ENCODE measurements around the gene TBC1D32. TPM values are rescaled to one million over a fixed set of nuclear protein-coding genes. Genes with fewer than 3 reads are reported as not detected.
A peak's percentile ranks its signal among the peaks of the same experiment; 100 is the strongest.
"Not testable (repeated sequence)": the region's sequence is repeated elsewhere in the genome, so short reads cannot be mapped to it uniquely, and the experiment has no call there.

TBC1D32 gene
- total RNA-seq, 4 donors from 2014 or later: 13.4 to 49.6 (median 22.6) TPM

GRCh38 chr6:121338956-121339355, 4.7 kb upstream of the TBC1D32 start:
- TF ChIP-seq POLR2A (IDR thresholded peaks at IDR 0.05) (no peak), POLR2AphosphoS5 (IDR thresholded peaks at IDR 0.05) (no peak), CTCF (IDR thresholded peaks at IDR 0.05) (no peak), EP300 (IDR thresholded peaks at IDR 0.05; ENCODE audit: low read depth) (no peak)
- DNase-seq: no peak
- no peak overlapping the region for H3K27ac ChIP-seq
- peaks cover 0 to 5% (median 1%) of the 10 kb centered on the region in 4 donors for H3K4me1 ChIP-seq
- H3K4me3 ChIP-seq: no peak overlapping the region
- no peaks in the 10 kb centered on the region for H3K36me3 ChIP-seq
- intact Hi-C loops (cut with DNase I; ENCODE audit: low total_unique reads) (no loop called here), in situ Hi-C loops (cut with MboI; ENCODE audit: low pct_ligation_motif_present in 1 of 4, low pct_unique_long_range_greater_than_20kb in 1 of 4, low sequenced_read_pairs in 3 of 4) (no loop called here)
- 53 to 73% methylated on average over 2 of the region's 2 CpGs for WGBS, 2 donors (ENCODE audit: low coverage in 1 of 2)
- no peaks in the 10 kb centered on the region for H3K27me3 ChIP-seq
- H3K9me3 ChIP-seq: no peaks in the 10 kb centered on the region

GRCh38 chr6:121338366-121338765, 4.1 kb upstream of the TBC1D32 start:
- intact Hi-C loops (cut with DNase I; ENCODE audit: low total_unique reads): no loop called here
- WGBS, 2 donors (ENCODE audit: low coverage in 1 of 2): 84 to 100% methylated on average over 1 of the region's 1 CpG
- no peak for TF ChIP-seq EP300 (IDR thresholded peaks at IDR 0.05; ENCODE audit: low read depth)
- TF ChIP-seq CTCF (IDR thresholded peaks at IDR 0.05): no peak
- no peak for TF ChIP-seq POLR2A (IDR thresholded peaks at IDR 0.05)
- no peak for TF ChIP-seq POLR2AphosphoS5 (IDR thresholded peaks at IDR 0.05)
- Histone ChIP-seq H3K36me3 (no peaks in the 10 kb centered on the region), H3K27ac (no peak overlapping the region), H3K27me3 (no peaks in the 10 kb centered on the region), H3K4me3 (no peak overlapping the region), H3K4me1 (peaks cover 0 to 9% (median 1%) of the 10 kb centered on the region in 4 donors), H3K9me3 (no peaks in the 10 kb centered on the region)
- in situ Hi-C loops (cut with MboI; ENCODE audit: low pct_ligation_motif_present in 1 of 4, low pct_unique_long_range_greater_than_20kb in 1 of 4, low sequenced_read_pairs in 3 of 4): no loop called here
- no peak for DNase-seq

GRCh38 chr6:121335087-121336008, 1.1 kb upstream of the TBC1D32 start:
- TF ChIP-seq CTCF (IDR thresholded peaks at IDR 0.05): no peak
- no peaks in the 10 kb centered on the region for H3K27me3 ChIP-seq
- in situ Hi-C loops (cut with MboI; ENCODE audit: low pct_ligation_motif_present in 1 of 4, low pct_unique_long_range_greater_than_20kb in 1 of 4, low sequenced_read_pairs in 3 of 4) (no loop called here), intact Hi-C loops (cut with DNase I; ENCODE audit: low total_unique reads) (no loop called here)
- peaks cover 0 to 9% (median 1%) of the 10 kb centered on the region in 4 donors for H3K4me1 ChIP-seq
- no peaks in the 10 kb centered on the region for H3K36me3 ChIP-seq
- peak overlapping the region; percentile 22 to 80 (median 62) for H3K4me3 ChIP-seq
- no peaks in the 10 kb centered on the region for H3K9me3 ChIP-seq
- peak overlapping the region; percentile 85 to 95 (median 90) for H3K27ac ChIP-seq
- 60 to 63% methylated on average over 8 to 13 of the region's 13 CpGs for WGBS, 2 donors (ENCODE audit: low coverage in 1 of 2)
- no peak for DNase-seq

GRCh38 chr6:121333694-121334093, 586 bp downstream of the TBC1D32 start:
- in situ Hi-C loops (cut with MboI; ENCODE audit: low pct_ligation_motif_present in 1 of 4, low pct_unique_long_range_greater_than_20kb in 1 of 4, low sequenced_read_pairs in 3 of 4); DNase-seq: not testable (repeated sequence)

More at GRCh38 chr6:121333694-121334093, 586 bp downstream of the TBC1D32 start:
- H3K4me1 ChIP-seq; H3K36me3 ChIP-seq; H3K9me3 ChIP-seq; H3K27me3 ChIP-seq; intact Hi-C loops (cut with DNase I; ENCODE audit: low total_unique reads): not testable (repeated sequence)
- H3K27ac ChIP-seq: peak overlapping the region in 3 of 4 donors; percentile 85 to 95 (median 90)
- peak overlapping the region in 3 of 4 donors; percentile 57 to 80 (median 67) for H3K4me3 ChIP-seq
- 93 to 95% methylated on average over 19 to 28 of the region's 28 CpGs for WGBS, 2 donors (ENCODE audit: low coverage in 1 of 2)
